ENCODE measurements around the gene PARD3B.

DNA sequence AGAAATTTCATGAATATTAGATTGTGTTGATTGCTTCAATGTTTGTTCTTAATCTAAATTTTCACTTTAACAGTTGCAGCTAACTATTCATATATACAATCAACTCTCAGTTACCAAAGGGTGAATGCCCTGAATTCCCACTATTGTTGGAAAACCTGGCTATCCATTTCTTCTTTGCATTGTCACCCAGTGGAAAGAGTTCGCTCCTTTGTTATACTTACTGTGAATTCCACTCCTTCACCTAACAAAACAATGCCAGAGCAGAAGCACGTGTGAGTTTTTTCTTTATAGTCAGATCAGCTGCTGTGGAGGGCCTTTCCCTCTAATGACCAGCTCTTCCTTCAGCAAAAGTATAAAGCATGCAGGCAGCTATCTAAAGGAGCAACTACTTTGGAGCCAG, 727.9 kb downstream of the PARD3B start:
- TF ChIP-seq, protein P1, sequence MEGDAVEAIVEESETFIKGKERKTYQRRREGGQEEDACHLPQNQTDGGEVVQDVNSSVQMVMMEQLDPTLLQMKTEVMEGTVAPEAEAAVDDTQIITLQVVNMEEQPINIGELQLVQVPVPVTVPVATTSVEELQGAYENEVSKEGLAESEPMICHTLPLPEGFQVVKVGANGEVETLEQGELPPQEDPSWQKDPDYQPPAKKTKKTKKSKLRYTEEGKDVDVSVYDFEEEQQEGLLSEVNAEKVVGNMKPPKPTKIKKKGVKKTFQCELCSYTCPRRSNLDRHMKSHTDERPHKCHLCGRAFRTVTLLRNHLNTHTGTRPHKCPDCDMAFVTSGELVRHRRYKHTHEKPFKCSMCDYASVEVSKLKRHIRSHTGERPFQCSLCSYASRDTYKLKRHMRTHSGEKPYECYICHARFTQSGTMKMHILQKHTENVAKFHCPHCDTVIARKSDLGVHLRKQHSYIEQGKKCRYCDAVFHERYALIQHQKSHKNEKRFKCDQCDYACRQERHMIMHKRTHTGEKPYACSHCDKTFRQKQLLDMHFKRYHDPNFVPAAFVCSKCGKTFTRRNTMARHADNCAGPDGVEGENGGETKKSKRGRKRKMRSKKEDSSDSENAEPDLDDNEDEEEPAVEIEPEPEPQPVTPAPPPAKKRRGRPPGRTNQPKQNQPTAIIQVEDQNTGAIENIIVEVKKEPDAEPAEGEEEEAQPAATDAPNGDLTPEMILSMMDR (IDR thresholded peaks at IDR 0.05; ENCODE audit: low read depth, low read length, poor library complexity, severe bottlenecking), result no peak
- TF ChIP-seq EZH2phosphoT487 (IDR thresholded peaks at IDR 0.05; ENCODE audit: borderline replicate concordance, low read length), result no peak
